Esophagus squamous epithelium (tissue), 5 donors: ENCODE data around the gene CNTNAP2. TPM values are rescaled to one million over a fixed set of nuclear protein-coding genes. Genes with fewer than 3 reads are reported as not detected.
"Not testable (repeated sequence)": the region's sequence is repeated elsewhere in the genome, so short reads cannot be mapped to it uniquely, and the experiment has no call there.

Experiments
- DNase-seq: peaks from one replicate; lab custom pipeline; 2025; lab: John Stamatoyannopoulos, UW
- H3K27ac ChIP-seq, 4 donors: fragments of 200-600 bp; sonication (generic); one replicate each; pipeline ENCODE4 v1.5.1; 2016 to 2019; ENCODE audit warnings: mild to moderate bottlenecking in 1 of 4
- H3K27me3 ChIP-seq, 4 donors: fragments of 200-600 bp; sonication (generic); 1 replicate in 3 of 4; 2 replicates in 1 of 4; pipeline versions ENCODE4 v1.5.1 to v1.6.0; 2017 to 2021; ENCODE audit warnings: antibody characterized with exemption in 1 of 4
- H3K36me3 ChIP-seq, 3 donors: fragments of 200-600 bp; sonication (generic); one replicate each; pipeline ENCODE4 v1.5.1; 2016 to 2019
- H3K4me1 ChIP-seq, 3 donors: fragments of 200-600 bp; sonication (generic); one replicate each; pipeline ENCODE4 v1.5.1; 2017 to 2019
- H3K4me3 ChIP-seq, 4 donors: fragments of 200-600 bp; sonication (generic); 1 replicate in 3 of 4; 2 replicates in 1 of 4; pipeline ENCODE4 v1.5.1; 2016 to 2019; ENCODE audit warnings: mild to moderate bottlenecking in 2 of 4, moderate library complexity in 1 of 4
- H3K9me3 ChIP-seq, 3 donors: fragments of 200-600 bp; sonication (generic); one replicate each; pipeline ENCODE4 v1.5.1; 2016 to 2019
- POLR2A ChIP-seq, 4 donors: fragments of 450-650 bp; IDR thresholded peaks; one replicate each; pipeline ENCODE4 v1.6.1; 2017; ENCODE audit warnings: antibody characterized with exemption in 4 of 4, mild to moderate bottlenecking in 4 of 4, moderate library complexity in 3 of 4
- WGBS, 2 donors: methylation state at CpG; one replicate each; pipeline ENCODE4 v1.1.5; 2018; 5-methylcytosine and 5-hydroxymethylcytosine counted together
- intact Hi-C: fragments of 100-400 bp; cut with DNase I; formaldehyde crosslinking; loops from one replicate; pipeline ENCODE4 v1.15.0; 2022
- total RNA-seq, 4 donors: library from RNA; depleted of rRNA; stranded (reverse); fragments of >200 nt; gene quantifications; one replicate each; pipeline ENCODE4 v1.1.0, GENCODE V29; 2016
- TF ChIP-seq, protein P1 (sequence below), 6 experiments: fragments of 450-650 bp in 4 of 6; fragments of 200-600 bp in 2 of 6; sonication (generic) in 2 of 6; IDR thresholded peaks; one replicate each; pipeline ENCODE4 v1.5.1; 2016 to 2019; ENCODE audit warnings: antibody characterized with exemption in 6 of 6, mild to moderate bottlenecking in 4 of 6, moderate library complexity in 4 of 6
- donor health status: DM: yes; HTN: yes; CAD: no.

CNTNAP2 gene
- total RNA-seq, 4 donors from 2014 or later: 0.95 to 2.3 (median 1.2) TPM

DNA sequence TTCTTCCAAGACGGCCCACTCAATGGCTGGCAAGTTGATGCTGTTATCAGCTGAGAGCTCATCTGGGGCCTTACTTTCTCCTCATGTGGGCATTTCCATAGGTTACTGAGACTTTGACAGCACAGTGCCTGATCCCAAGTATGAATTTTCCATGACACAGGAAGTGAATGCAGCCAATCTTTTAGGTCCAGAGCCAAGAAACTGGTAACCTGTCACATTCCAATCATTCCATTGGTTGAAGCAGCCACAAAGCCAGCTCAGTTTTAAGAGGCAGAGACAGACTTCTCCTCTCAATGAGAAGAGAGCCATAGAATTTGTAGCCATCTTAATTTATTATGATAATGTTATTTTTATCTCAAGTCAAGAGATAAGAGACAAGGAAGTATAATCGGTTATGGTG is 775.5 kb downstream of the CNTNAP2 start:
- Histone ChIP-seq H3K36me3 (no peaks in the 10 kb centered on the region), H3K9me3 (no peaks in the 10 kb centered on the region), H3K27me3 (no peaks in the 10 kb centered on the region), H3K27ac (no peak overlapping the region), H3K4me1 (no peaks in the 10 kb centered on the region), H3K4me3 (no peak overlapping the region)
- intact Hi-C loops: no loop called here
- no peak for DNase-seq
- 65 to 71% methylated on average over 2 of the region's 2 CpGs for WGBS, 2 donors
- TF ChIP-seq, protein P1, sequence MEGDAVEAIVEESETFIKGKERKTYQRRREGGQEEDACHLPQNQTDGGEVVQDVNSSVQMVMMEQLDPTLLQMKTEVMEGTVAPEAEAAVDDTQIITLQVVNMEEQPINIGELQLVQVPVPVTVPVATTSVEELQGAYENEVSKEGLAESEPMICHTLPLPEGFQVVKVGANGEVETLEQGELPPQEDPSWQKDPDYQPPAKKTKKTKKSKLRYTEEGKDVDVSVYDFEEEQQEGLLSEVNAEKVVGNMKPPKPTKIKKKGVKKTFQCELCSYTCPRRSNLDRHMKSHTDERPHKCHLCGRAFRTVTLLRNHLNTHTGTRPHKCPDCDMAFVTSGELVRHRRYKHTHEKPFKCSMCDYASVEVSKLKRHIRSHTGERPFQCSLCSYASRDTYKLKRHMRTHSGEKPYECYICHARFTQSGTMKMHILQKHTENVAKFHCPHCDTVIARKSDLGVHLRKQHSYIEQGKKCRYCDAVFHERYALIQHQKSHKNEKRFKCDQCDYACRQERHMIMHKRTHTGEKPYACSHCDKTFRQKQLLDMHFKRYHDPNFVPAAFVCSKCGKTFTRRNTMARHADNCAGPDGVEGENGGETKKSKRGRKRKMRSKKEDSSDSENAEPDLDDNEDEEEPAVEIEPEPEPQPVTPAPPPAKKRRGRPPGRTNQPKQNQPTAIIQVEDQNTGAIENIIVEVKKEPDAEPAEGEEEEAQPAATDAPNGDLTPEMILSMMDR (IDR thresholded peaks at IDR 0.05): no peak
- TF ChIP-seq POLR2A (IDR thresholded peaks at IDR 0.05): no peak

DNA sequence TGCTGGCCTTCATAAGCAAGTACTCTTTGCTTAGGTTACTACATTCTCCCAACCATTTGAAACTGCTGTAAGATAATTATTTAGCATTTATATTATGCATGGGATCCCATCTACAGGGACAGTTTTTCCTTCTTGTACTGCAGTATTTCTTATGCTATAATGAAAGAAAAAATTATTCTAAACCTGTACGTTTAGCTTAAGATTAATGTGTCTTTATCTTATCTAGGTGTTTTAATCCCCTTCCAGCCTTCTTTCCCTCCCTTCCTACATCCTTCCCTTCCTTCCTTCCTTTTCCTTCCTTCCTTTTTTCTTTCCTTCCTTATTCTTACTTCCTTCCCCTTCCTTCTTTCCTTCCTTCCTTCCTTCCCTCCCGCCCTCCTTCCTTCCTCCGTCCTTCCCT is 778.3 kb downstream of the CNTNAP2 start:
- H3K9me3 ChIP-seq: no peaks in the 10 kb centered on the region
- no peaks in the 10 kb centered on the region for H3K4me1 ChIP-seq
- TF ChIP-seq POLR2A (IDR thresholded peaks at IDR 0.05): no peak
- TF ChIP-seq, protein P1 (IDR thresholded peaks at IDR 0.05): no peak
- H3K27me3 ChIP-seq: no peaks in the 10 kb centered on the region
- DNase-seq: no peak
- intact Hi-C loops: no loop called here
- WGBS, 2 donors: 71 to 88% methylated on average over 3 of the region's 3 CpGs
- no peak overlapping the region for H3K4me3 ChIP-seq
- no peak overlapping the region for H3K27ac ChIP-seq
- no peaks in the 10 kb centered on the region for H3K36me3 ChIP-seq

DNA sequence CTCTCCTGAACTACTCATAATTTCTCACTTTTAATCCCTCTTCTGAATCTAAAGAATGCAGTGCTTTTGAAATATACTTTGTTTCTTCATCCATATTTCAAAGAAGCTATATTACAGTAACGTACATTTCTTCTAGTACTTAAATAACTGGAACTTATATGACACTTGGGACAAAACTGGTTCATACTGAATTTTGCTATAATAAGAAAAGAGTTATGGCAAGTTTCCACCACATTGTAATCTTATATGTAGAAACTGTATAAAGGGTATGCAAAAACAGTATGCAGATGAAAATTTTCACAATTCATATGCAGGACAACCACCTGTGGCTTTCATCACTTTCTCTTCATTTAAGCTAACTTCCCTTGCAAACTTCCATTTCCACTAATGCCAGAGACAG is 785.7 kb downstream of the CNTNAP2 start:
- 0 to 37% methylated on average over 1 of the region's 1 CpG for WGBS, 2 donors
- no peaks in the 10 kb centered on the region for H3K4me1 ChIP-seq
- no peak overlapping the region for H3K27ac ChIP-seq
- no peaks in the 10 kb centered on the region for H3K27me3 ChIP-seq
- intact Hi-C loops: no loop called here
- H3K36me3 ChIP-seq: no peaks in the 10 kb centered on the region
- H3K9me3 ChIP-seq: no peaks in the 10 kb centered on the region
- H3K4me3 ChIP-seq: no peak overlapping the region
- no peak for DNase-seq
- TF ChIP-seq, protein P1 (IDR thresholded peaks at IDR 0.05): no peak
- no peak for TF ChIP-seq POLR2A (IDR thresholded peaks at IDR 0.05)

DNA sequence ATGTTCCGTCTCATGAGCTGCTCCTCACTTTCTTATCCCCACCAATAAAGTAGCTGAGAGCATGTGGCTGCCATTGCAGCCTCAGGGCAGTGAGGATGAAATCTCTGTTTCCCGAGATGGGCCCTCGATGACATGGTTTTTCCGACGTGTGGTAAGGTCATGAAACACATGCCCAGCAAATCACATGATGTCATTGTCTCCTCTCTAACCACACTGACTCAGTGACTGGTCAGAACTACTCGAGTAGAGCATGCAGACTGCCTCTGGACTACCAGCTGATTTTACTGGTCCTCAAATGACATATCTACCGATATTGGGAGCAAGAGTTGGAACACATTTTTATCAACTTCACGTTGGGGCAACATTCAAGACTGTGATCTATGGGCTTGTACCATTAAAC is 786.1 kb downstream of the CNTNAP2 start:
- intact Hi-C loops: no loop called here
- WGBS, 2 donors: 70 to 79% methylated on average over 6 to 8 of the region's 8 CpGs
- Histone ChIP-seq H3K9me3 (no peaks in the 10 kb centered on the region), H3K27ac (no peak overlapping the region), H3K36me3 (no peaks in the 10 kb centered on the region), H3K4me1 (no peaks in the 10 kb centered on the region), H3K4me3 (no peak overlapping the region), H3K27me3 (no peaks in the 10 kb centered on the region)
- DNase-seq: no peak
- TF ChIP-seq, protein P1 (IDR thresholded peaks at IDR 0.05): no peak
- no peak for TF ChIP-seq POLR2A (IDR thresholded peaks at IDR 0.05)

DNA sequence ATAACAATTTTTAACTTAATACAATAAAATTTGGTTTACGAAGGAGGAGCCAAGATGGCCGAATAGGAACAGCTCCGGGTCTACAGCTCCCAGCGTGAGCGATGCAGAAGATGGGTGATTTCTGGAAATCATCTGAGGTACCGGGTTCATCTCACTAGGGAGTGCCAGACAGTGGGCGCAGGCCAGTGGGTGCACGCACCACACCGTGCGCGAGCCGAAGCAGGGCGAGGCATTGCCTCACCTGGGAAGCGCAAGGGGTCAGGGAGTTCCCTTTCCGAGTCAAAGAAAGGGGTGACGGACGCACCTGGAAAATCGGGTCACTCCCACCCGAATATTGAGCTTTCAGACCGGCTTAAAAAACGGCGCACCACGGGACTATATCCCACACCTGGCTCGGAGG is 789.1 kb downstream of the CNTNAP2 start:
- H3K27me3 ChIP-seq, H3K36me3 ChIP-seq, DNase-seq, intact Hi-C loops, H3K9me3 ChIP-seq, H3K4me3 ChIP-seq, H3K4me1 ChIP-seq, H3K27ac ChIP-seq: not testable (repeated sequence)
- 88 to 93% methylated on average over 21 to 24 of the region's 24 CpGs for WGBS, 2 donors

DNA sequence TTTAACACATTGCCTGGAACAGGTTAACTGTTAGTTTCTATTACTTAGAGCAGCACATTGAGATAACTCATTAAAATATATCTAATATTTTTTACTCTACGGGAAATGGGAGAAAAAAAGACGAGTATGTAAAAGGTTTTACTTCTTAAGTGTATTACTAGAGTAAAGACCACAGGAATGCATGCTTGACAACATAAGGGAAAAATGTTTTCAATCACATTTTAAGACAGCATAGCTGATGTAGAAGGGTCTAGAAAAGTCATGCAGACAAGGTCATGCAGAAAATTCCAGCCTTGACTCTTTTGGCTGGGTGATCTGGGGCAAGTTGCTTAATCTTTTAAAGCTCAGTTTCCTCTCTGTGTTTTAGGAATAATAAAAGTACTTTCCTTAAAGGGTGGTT is 806.2 kb downstream of the CNTNAP2 start:
- Histone ChIP-seq H3K4me1 (no peaks in the 10 kb centered on the region), H3K27ac (no peak overlapping the region), H3K27me3 (no peaks in the 10 kb centered on the region), H3K4me3 (no peak overlapping the region), H3K36me3 (no peaks in the 10 kb centered on the region), H3K9me3 (peaks cover 0 to 10% (median 0%) of the 10 kb centered on the region in 3 donors)
- DNase-seq: no peak
- WGBS, 2 donors: 64 to 67% methylated on average over 2 of the region's 2 CpGs
- intact Hi-C loops: no loop called here
- TF ChIP-seq POLR2A (IDR thresholded peaks at IDR 0.05): no peak
- TF ChIP-seq, protein P1 (IDR thresholded peaks at IDR 0.05): no peak
